NB4 (cell line): ENCODE data around the gene AKNA.
A peak's percentile ranks its signal among the peaks of the same experiment; 100 is the strongest.
"Not testable (repeated sequence)": the region's sequence is repeated elsewhere in the genome, so short reads cannot be mapped to it uniquely, and the experiment has no call there.

Experiments used
- DNase-seq: peaks from one replicate; pipeline ENCODE4 v3.0.0; 2010; ENCODE audit warnings: low read depth
- H3K4me3 ChIP-seq: one replicate; pipeline ENCODE4 v1.5.1; 2011; ENCODE audit warnings: mild to moderate bottlenecking, low read depth, low read length, moderate library complexity
- CTCF ChIP-seq: IDR thresholded peaks from one replicate; pipeline ENCODE4 v1.5.1; 2012; ENCODE audit warnings: low read depth, low read length
- MAX ChIP-seq: IDR thresholded peaks from 2 replicates; pipeline ENCODE4 v1.6.1; 2011; ENCODE audit warnings: low read depth, low read length
- MYC ChIP-seq: IDR thresholded peaks from 2 replicates; pipeline ENCODE4 v1.6.1; 2011; ENCODE audit warnings: low read depth, low read length
- POLR2A ChIP-seq: IDR thresholded peaks from 2 replicates; pipeline ENCODE4 v1.6.1; 2011; ENCODE audit warnings: mild to moderate bottlenecking; ENCODE audit not compliant: insufficient read length; ENCODE audit errors: extremely low read depth

AKNA gene

GRCh38 chr9:114321759-114322158 is 66.0 kb downstream of the AKNA start:
- TF ChIP-seq MYC = no peak
- no peak for TF ChIP-seq CTCF
- no peak for TF ChIP-seq MAX
- TF ChIP-seq POLR2A = no peak
- DNase-seq = no peak
- no peak overlapping the region for H3K4me3 ChIP-seq

GRCh38 chr9:114320710-114321109 is 67.1 kb downstream of the AKNA start:
- DNase-seq = not testable (repeated sequence)

GRCh38 chr9:114319147-114319546 is 68.6 kb downstream of the AKNA start:
- DNase-seq = no peak
- H3K4me3 ChIP-seq = no peak overlapping the region
- no peak for TF ChIP-seq MYC
- no peak for TF ChIP-seq POLR2A
- TF ChIP-seq MAX = no peak
- no peak for TF ChIP-seq CTCF

More at GRCh38 chr9:114320710-114321109, 67.1 kb downstream of the AKNA start:
- not testable (repeated sequence) for H3K4me3 ChIP-seq

- no peak for DNase-seq
- TF ChIP-seq CTCF (no peak), MYC (no peak), POLR2A (no peak), MAX (no peak)
- no peak overlapping the region for H3K4me3 ChIP-seq
Measured at GRCh38 chr9:114318416-114318815, 69.4 kb downstream of the AKNA start.

GRCh38 chr9:114317665-114318357 is 70.0 kb downstream of the AKNA start:
- DNase-seq = peak; percentile 67
- TF ChIP-seq MAX (peak; percentile 50; the same call in 1 of the 2 replicates), MYC (no peak; the same call in 1 of the 2 replicates)
- H3K4me3 ChIP-seq = no peak overlapping the region

- no peak overlapping the region for H3K4me3 ChIP-seq
- DNase-seq = no peak
- TF ChIP-seq MYC = no peak
- TF ChIP-seq POLR2A = no peak
- no peak for TF ChIP-seq CTCF
- no peak for TF ChIP-seq MAX
Measured at GRCh38 chr9:114316605-114317230, 71.1 kb downstream of the AKNA start.
